GM18909 (cell line): ENCODE data around the gene NUMA1.
A peak's percentile ranks its signal among the peaks of the same experiment; 100 is the strongest.

ENCODE experiments used
- ATAC-seq: cut with Tn5 transposase; IDR thresholded peaks from one replicate; pipeline ENCODE4 v1.9.1; 2021; ENCODE audit warnings: mild to moderate bottlenecking; ENCODE audit not compliant: unreplicated experiment, poor library complexity

NUMA1 gene

DNA sequence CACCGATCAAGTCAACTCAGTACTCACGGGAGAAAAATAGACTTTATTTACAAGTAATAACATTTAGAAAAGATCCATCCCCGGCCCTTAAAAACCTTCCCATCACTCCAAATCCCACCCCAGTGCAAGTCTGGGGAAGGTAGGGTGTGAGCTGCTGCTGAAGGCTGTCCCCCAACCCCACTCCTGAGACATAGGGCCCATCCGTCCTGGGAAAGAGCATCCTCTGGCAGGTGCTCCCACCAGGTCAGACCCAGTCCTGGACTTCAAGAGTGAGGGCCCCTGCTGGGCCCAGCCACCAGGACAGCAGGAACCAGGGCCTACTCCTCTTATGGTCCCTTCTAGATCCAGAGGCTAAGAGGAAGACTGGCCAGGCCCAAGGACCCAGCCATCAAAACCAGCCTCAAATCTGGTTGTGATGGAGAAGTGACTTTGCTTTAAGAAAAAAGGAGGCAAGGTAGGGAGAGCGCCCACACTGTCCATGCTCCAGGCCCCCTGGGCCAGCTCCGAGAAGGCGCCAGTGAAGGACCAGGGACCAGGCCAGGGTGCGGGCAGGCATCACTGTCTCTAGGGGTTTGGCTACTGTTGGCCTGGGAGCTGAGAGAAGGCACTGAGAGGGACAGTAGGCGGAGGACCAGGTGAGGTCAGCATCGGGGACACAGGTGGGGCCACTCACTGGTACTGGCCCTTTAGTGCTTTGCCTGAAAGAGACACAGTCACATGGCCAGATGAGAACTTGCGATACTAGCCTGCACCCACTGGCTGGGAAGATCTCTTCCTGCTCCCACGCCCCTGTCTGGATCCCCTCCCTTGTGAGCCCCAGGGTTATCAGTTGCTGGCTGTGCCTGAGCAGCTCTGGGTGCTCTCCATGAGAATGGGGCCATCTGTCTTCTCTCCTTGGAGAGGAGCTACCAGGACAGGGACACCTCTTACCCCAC lies 77.2 kb downstream of the NUMA1 start:
- ATAC-seq = no peak

DNA sequence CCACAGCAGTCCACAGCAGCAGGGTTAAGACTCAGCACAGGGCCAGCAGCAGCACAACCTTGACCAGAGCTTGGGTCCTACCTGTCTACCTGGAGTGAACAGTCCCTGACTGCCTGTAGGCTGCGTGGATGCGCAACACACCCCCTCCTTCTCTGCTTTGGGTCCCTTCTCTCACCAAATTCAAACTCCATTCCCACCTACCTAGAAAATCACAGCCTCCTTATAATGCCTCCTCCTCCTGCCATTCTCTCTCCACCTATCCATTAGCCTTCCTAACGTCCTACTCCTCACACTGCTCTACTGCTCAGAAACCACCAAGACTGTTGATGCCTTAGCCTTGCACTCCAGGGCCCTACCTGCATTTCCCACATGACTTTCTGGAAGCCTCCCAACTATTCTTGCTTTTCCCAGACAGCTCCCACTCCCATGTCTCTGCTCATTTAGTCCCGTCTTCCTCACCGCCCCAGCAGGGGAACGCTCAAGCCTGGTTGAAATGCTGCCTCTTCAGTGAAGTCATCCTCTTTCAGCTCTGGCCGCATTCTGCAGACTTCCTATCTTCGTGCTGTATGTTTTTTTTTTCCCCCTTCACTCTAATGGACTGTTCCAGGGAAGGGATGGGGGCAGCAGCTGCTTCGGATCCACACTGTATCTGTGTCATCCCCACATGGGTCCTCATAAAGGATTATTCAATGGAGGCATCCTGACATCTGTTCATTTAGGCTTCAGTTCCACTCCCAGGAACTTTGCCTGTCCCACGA lies 78.3 kb downstream of the NUMA1 start:
- no peak for ATAC-seq

DNA sequence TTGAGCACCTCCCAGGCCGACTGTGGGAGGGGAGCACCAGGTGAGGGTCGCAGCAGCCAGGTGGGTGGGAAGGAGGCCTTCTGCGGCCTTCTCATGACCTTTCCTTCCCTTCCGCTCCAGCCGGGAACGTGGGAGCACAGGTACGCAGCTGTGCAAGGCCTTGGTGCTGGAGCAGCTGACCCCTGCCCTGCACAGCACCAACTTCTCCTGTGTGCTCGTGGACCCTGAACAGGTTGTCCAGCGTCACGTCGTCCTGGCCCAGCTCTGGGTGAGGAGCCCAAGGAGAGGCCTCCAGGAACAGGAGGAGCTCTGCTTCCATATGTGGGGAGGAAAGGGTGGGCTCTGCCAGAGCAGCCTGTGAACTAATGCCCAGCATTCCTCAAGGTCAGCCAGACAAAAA lies 79.1 kb downstream of the NUMA1 start:
- no peak for ATAC-seq

DNA sequence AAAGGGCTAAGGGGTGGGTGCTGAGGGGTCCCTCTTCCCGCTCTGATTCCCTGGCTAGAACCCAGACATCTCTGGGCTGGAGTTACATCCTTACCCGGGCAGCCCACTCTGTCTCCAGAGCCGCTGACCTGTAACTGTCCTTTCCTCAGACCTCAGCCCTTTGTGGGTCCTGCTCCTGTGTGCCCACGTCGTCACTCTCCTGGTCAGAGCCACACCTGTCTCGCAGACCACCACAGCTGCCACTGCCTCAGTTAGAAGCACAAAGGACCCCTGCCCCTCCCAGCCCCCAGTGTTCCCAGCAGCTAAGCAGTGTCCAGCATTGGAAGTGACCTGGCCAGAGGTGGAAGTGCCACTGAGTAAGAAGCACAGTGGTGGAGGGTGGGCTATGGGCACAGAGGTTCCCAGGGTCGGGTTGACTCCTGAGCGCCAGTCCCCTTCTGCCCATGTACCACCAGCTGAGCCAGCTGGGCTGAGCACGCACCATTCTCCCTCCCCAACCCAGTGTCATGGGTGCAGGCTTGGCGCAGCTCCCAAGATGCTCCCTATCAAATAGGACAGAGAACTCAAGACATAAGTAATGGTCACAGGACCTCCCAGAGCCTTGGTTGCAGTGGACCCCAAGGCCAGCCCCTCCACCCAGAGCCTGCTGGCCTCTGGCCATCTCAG lies 80.0 kb downstream of the NUMA1 start:
- ATAC-seq = no peak

DNA sequence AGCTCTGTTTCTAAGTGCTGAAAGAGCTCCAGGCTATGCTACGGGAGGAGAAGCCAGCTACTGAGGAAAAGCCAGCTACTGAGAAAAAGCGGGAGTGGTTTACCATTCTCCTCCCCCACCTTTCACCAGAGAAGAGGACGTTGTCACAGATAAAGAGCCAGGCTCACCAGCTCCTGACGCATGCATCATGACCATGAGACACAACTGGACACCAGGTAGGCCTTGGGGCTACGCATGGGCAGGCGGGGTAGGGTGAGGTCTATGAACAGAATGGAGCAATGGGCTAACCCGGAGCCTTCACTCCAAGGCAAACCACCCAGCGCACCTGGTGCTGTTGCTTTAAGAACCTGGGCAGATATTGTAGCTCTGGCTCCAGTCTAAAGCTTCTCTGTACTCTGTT lies 80.5 kb downstream of the NUMA1 start:
- ATAC-seq = no peak

DNA sequence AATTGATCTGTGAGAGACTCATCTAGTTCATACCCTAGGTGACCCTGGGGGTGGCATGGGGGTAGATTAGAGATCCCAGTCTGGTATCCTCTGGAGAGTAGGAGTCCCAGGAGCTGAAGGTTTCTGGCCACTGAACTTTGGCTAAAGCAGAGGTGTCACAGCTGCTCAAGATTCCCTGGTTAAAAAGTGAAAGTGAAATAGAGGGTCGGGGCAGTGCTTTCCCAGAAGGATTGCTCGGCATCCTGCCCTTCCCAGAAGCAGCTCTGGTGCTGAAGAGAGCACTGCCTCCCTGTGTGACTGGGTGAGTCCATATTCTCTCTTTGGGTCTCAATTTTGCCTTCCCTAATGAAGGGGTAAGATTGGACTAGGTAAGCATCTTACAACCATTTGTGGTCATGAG lies 81.0 kb downstream of the NUMA1 start:
- ATAC-seq = no peak

DNA sequence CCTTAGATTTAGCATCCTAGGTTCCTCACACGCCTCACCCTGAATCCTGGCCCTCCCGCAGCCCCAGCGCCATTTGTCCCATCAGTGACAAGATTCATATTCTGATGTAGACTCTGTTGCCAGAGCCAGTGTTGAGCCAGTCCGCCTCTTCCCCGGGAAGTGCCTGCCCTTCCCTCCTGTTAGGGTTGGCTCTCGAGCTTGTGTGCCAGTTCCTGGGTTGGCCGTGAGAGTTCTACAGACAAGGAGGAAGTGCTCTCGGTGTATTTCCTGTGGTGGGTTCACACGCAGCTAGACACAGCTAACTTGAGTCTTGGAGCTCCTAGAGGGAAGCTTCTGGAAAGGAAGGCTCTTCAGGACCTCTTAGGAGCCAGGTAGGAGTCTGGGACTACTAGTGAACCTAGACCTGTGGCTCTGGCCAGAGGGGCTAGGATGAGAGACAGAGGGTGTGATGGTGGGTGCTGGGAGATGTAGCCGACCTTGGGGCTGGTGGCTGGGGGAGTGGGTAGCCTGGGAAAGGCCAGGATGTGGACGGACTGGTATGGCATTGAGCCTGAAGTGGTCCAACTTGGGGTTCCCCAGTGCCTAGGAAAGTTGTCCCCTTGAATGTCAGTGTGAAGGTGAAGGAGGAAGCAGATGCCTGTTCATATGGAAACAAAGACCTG lies 81.6 kb downstream of the NUMA1 start, which contains the start of gene IL18BP:
Gene IL18BP (plus strand): TSS at position 261 of the 662 bp plus-strand sequence. CDS start 1,076 bp downstream, outside the sequence.
- ATAC-seq = peak; percentile 61

DNA sequence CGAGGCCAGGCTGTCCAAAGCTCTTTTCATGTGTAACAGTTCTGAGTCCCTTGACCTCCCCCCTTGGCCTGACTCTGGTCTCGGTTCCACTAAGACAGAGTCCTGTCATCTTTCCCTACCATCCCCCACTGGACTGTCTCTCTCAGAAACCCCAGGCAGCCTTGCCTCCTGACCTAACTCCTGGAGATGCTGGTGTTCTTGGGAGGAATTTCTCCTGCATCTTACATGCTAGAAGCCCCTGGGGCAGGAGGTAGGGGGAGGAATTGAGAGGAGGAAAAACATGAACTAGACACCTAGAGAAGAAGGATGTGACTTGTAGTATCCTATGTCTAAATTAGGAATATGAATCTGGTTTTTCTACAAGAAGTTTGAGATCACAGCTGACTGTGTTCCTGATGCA lies 82.3 kb downstream of the NUMA1 start:
- ATAC-seq = no peak

DNA sequence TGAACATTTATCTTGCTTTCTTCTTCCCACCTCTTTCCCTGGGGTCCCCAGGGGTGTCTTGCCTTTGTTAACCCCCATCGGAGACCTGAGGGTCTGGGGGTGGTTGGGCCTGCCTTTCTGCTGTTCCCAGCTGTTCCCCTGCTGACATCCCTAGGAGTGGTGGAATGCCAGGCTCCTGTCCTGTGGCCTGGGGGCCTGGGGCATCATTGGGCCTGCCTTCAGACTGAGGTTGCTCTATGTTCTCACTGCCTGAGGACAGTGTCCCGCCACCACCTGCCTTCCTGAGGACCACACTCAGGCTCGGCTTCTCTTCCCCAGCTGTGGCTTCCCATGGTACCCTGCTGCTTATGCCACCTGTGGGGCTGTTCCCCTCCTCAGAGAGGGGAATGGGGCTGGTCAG lies 82.7 kb downstream of the NUMA1 start:
- no peak for ATAC-seq

DNA sequence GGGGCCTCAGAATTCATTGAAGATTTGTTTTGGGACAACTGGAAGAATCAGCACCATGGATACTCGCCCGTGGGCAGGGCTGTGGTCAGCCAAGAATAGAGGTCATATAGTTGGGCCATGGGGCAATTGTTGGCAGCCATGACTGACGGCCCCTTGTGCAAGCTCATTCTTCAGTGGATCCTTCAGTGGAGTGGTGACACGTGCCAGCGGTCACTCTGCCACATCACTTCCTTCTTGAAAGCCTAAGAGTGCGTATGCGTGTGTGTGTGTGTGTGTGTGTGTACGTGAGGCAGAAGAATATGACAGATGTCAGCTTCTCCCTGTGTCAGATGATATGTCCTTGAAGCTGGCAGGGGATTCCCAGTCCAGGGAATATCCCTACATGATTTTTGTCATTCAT lies 83.4 kb downstream of the NUMA1 start:
- no peak for ATAC-seq

DNA sequence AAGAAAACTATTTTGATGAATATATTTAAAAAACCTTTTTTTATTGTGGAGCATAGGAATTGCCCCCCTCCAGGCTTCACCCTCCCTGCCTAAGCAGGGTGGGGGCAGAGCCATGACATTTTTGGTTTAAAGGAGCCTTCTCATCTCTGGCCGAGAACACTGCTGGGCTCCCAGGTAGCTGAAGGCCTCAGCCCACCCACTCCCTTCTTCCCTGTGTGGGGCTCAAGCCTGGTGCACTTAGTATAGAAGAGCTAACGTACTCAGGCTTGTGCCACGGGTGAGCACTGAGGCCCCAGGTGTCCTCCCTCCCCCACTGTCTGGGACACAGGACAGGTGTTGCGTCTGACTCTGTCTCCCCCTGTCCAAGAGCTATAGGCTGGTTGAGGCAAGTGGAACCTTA lies 83.8 kb downstream of the NUMA1 start:
- no peak for ATAC-seq

DNA sequence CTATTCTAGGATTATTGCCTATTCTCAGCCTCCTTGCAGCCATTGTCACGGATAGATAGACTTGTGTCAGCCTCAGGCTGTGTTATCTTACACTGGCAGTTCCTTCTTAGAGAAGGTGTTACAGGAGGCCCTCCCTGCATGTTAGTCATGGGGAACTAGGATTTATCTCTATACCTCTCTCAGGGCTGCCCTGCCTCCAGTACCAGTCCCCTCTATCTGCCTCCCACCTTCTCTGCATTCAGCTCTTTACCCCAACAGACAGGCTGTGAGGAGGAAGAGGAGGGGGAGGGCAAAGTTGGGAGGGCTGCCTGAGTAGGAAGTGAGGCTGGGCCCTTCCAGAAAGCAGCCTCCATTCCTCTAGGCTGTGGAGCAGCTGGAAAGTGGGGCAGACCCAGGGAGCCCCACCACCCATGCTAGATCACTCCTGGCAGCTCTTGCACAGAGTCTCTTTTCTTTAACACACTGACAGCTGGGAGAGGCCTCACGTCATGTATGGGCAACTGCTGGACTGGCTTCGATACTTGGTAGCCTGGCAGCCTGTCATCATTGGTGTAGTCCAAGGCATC lies 84.5 kb downstream of the NUMA1 start:
- no peak for ATAC-seq

DNA sequence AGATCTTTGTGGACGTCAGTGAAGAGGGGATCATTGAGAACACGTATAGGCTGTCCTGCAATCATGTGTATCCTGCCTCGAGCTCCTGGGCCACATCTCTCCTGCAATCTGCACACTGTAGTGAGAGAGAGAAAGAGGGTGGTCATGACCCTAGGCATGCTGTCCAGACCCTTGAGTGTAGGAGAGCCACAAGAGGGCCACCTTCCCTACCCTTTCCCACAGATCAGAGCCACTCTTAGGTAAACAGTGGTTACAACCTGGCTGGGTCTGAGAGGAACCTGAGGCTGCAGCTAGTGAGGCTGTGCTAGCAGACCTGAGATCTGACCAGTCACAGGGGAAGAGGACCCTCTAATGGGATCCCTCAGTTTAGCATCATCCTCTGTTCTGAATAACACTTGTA lies 85.6 kb downstream of the NUMA1 start:
- no peak for ATAC-seq

DNA sequence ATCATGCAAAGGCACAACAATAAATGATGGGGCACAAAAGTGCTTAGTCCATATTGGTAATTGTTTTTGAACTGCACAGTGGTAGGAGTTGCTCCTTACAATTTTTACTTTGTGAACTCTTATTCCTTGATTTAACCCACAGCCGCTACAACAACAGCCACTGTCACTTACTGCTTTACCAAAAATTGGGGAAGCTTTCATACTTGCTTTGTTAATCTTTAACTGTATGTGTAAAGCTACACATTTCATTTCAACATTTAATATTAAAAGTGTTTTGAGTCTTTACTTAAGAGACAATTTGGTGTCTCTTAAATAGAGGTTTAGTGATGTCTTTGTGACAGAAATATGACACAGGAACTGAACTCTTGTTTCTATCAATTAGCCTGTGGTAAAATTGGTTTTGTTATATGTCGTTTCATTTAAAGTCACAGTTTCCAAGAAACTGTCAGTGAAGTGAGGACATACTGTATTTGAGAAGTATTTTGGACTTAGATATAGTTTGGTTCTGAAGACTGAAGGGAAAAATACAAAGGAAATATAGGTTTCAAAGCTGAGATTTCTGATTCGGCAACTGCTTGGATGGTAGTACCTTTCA lies 88.1 kb downstream of the NUMA1 start:
- peak; percentile 24 for ATAC-seq

DNA sequence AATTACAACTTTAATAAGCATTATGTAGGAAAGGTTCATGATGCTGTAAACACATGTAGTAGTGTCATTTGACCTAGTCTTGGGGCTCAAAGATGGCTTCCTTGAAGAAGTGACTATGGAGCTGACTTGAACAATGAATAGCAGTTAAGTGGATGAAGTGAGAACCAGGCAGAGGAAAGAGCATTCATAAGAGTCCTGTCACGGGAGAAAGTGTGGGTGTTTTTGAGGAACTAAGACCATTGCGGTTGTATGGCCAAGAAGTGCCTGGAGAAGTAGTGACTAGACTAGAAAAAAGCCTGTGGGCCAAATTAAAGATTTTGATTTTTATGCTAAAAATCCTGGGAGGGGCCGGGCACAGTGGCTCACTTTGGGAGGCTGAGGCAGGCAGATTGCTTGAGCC lies 88.8 kb downstream of the NUMA1 start:
- peak; percentile 68 for ATAC-seq

DNA sequence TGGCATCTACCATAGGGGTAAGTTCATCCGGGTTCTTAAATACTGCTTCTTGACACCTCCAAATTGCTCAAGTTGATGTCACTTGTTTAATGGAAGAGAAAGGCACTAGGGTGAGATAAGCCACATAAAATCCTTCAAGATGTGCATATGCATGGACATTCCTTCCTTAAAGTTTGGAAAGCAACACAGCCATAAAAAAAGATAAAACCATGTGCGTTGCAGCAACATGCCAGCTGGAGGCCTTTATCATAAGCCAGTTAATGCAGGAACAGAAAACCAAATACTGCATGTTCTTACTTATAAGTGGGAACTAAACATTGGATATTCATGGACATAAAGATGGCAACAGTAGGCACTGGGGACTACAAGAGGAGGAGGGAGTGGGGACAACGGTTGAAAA lies 89.6 kb downstream of the NUMA1 start:
- no peak for ATAC-seq

DNA sequence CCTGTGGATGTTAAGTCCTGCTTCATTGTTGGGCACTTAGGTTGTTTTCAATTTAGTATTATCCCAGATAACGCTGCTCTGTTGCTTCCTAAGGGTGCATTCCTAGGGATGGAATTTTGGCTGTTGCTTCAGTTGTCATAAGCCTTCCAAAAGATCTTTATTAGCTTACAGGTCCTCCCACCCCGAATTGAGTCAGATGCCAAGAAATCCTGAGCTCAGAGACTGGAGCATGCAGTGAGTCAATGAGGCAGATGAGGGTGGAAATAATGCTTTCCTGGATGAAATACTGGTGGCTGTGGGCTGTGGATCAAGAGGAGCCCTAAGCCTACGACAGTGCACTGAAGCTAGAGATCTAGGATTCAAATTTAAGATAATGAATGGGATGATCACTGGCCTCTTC lies 92.3 kb downstream of the NUMA1 start:
- no peak for ATAC-seq

DNA sequence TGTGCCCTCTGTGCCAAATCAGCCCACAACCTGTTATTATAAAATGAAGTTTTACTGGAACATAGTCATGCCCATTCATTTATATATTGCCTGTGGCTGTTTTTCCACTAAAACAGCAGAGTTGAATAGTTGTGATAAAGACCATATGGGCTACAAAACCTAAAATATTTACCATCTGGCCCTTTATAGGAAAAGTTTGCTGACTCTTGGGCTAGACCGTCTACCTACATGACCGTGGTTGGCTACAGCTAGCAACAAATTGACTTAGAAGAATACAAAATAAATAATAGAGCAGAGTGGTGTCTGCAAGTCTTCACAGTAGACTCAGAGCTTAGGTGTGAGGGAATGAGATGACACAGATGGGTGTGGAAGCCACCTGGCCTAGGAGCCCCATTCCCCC lies 92.8 kb downstream of the NUMA1 start:
- ATAC-seq = no peak

DNA sequence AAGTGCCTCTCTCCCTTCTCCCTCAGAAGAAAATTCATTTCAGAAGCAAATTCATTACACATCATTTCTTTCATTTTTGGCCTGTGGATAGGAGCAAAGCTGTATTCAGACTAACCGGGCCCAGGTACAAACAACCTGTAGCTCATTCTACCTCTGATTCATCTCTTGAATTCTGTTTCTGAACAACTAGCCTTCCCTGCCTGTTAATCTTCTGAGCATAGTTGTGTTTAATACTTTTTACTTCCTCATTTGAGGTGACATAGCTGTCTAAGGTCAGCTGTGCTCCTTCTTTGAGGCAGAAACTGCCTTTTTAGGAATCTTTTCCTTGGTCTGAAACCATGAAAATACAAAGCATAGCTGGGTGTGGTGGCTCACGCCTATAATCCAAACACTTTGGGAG lies 94.2 kb downstream of the NUMA1 start:
- ATAC-seq = no peak

DNA sequence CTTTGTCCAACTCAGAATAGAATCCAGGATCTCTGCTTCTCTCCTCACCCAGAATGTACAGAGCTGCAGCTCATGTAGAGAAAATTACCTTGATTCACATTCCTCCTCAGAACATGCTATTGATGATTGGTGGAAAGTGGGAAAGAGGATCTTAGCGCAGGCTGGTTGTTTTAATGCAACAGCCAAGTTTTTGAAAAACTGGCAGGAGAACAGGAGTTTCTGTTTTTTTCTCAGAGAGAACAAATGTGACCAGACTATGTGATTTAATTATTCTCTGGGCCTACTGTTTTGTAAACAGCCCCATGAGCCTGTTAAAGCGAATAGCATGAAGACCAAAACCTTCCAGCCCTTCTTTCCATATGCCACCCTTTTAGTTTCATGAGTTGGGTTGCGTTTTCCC lies 100.7 kb downstream of the NUMA1 start:
- ATAC-seq = no peak
